Right lung (tissue), 5 donors: ENCODE results near the gene SP140. TPM values are rescaled to one million over a fixed set of nuclear protein-coding genes. Genes with fewer than 3 reads are reported as not detected.

Experiments used
- DNase-seq, 2 donors: peaks; one replicate each; pipeline ENCODE4 v3.0.0-alpha.2; 2013
- polyA plus RNA-seq, 5 donors: library from polyadenylated mRNA; unstranded; fragments of 120-200 nt; gene quantifications; one replicate each; pipeline versions ENCODE4 v1.2.1 to v1.2.3, GENCODE V29; 2013; ENCODE audit warnings: inconsistent platforms in 1 of 5, low replicate concordance in 1 of 5; ENCODE audit not compliant: insufficient read length in 5 of 5, insufficient read depth in 1 of 5

The SP140 gene
- polyA plus RNA-seq, 5 donors = 0.74 to 2.6 (median 1.1) TPM

DNA sequence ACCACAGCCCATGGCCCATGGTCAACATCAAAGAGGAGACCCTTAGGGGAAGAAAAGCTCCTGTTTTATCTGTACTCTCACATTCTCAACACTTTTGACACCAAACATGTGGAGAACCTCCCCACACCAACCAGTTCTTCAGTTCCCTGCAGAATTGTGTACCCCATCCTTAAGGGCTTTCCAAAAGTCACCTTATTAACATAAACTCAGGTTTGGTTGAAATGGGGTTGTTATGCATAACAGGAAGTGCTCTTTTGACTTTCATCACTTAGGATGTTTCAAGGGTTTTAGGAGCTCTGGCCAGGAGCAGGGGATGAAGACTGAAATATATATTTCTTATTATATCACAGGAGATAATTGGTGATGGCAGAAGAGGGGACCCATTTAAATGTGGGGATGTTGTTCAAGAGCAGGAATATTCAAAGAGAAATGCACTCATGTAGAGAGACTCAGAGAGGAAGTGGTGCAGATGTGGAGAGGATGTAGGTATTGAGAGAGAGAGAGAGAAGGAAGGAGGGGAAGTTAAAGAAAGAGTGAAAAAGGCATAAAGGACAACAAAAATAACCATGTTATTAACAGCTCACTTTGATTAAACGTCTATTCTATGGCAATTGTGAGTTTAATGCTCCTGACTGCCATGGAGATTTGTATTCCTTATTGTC is 136.6 kb downstream of the SP140 start:
- no peak for DNase-seq

Other genes starting within 250 kb of the SP140 start
- gene SLC16A14, start 156.8 kb upstream of the SP140 start, polyA plus RNA-seq = 10 to 100 TPM in 4 of 5 donors, 1 to 10 TPM in 1; 6.9 to 15.4 (median 11.3) TPM
- gene SP110, start 5.8 kb upstream of the SP140 start, polyA plus RNA-seq = 10 to 100 TPM; 27.6 to 44.7 (median 37.1) TPM
- gene SP140L, start 101.5 kb downstream of the SP140 start, polyA plus RNA-seq = 10 to 100 TPM; 11.8 to 18.7 (median 14.0) TPM
- gene SP100, start 190.5 kb downstream of the SP140 start, polyA plus RNA-seq = 10 to 100 TPM; 44.0 to 75.2 (median 68.4) TPM